ENCODE measurements around the gene KIF12.
"Not testable (repeated sequence)": the region's sequence is repeated elsewhere in the genome, so short reads cannot be mapped to it uniquely, and the experiment has no call there.

KIF12 gene

DNA sequence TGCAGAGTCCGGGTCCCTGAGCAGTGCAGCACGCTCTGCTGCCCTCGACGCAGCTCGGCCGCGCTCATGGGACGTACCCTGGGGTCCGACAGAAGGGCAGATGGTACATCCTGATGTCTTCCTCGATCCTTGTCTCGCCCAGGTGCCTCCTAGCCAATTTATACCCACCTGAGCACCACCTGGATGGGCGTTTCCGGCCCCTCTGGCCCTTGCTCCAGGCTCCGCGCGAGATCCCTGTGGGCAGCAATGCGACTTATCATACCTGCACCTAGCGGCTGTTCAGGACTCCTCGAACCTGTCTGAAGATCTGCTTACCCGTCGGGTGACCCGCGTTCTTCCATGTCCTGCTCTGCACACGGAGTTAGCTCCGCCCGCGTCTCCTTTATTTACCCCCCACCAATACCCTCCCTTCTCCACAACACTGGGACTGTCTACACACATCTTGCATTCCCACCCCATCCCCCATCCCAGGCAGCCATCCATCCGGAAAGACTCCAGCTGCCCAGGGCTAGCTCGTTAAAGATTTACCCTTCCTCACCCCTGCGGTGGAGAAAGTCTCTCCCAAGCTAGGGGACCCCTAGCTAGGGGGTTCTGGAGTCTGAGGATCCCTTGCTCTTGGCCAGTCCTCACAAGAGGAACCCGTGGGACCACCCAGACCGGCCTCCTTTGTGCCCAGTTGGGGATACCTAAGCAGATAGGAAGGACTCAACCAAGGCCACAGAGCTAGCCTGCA, at the start of gene KIF12:
Gene KIF12, minus strand, starts transcription at position 357 of the 733 bp plus-strand sequence. Its CDS starts 16 bp downstream, at position 341.
- DNase-seq, result no peak

DNA sequence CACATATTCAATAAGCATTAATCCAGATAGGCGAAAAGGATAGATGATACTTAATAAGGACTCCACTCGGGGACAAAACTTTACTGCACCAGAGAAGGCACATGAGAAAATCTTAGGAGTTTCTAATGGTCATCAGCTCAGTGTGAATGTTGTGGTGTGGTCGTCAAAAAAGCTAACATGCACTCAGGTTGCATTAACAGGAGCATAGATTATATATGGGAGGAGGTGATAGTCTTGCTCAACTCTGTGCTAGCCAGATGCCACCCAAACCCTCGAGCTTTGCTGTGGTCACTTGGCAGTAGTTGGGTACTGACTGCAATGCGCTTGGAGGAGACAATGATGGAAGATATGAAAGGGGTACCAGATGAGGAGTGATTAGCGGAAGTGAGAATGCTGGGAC, 47.6 kb upstream of the KIF12 start:
- no peak for DNase-seq

DNA sequence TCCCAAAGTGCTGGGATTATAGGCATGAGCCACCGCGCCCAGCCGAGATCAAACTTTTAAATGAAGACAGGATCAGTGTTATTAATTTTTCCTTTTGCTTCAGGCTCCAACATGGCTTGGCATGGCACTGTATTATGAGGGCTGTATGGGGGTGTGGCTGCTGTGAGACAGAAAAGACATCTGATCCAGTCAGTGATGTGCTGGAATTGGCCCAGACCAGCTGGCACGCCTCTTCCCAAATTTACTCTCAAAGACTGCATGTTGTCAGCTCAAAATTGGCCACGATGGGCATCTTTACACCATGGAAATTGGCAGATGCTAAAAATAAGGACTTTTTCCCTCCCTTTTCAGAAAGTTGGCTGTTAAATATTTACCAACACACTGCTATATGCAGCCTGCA, 44.1 kb upstream of the KIF12 start:
- no peak for DNase-seq

DNA sequence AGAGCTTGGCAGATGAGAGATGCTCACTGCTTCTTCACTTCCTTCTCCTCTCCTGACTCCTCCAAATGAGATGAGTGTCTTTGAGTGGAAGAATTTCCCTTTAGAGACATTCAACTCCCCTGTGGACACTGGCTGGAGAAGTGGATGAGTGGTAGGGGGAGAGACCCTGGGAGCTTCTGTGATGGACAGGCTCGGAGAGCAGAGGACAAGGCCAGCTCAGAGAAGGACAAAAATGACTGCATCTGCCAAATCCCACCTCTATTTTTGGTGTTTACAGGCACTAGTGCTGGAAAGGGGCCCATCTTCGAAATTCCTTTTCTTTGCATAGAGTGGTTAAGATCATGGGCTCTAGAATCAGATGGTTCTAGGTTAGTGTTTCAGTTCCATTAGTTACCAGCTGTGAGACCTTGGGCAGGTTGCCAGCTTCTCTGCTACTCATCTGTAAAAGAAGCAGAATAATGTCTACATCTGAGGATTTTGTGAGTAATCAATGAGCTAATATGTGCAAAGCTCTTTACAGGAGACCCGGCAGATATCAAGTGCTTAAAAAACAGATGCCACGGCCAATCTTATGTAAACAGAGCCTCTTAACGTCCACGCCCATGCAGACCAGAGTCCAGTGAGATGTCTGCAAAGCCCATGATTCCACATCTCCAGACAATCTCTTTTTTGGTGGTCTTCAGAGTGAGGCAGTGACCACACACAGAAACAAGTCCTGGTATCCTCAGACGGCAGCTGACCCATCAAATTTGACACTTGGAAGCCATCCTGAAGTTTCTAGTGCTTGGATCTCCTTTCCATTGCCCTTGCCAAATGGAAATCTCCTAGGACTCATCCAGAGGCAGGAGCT, 42.7 kb upstream of the KIF12 start:
- no peak for DNase-seq

DNA sequence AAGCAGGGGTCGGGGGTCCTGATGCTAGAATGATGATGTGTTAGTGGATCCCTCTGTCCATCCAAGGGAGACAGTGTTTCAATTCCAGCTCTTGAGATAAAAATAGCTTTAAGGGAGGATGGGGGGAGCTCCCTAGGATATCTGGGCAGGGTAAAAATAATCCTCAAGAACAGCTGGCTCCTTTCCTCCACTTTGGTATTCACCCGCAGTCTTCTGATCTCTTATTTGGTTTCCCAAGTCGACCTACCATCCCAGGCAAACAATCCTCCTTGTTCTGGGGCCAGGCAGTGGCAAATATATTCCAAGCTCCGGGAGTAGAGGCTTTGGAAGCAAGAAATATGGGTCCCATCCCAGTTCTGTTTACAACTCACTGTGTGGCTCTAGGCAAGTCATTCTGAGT, 41.8 kb upstream of the KIF12 start:
- no peak for DNase-seq

DNA sequence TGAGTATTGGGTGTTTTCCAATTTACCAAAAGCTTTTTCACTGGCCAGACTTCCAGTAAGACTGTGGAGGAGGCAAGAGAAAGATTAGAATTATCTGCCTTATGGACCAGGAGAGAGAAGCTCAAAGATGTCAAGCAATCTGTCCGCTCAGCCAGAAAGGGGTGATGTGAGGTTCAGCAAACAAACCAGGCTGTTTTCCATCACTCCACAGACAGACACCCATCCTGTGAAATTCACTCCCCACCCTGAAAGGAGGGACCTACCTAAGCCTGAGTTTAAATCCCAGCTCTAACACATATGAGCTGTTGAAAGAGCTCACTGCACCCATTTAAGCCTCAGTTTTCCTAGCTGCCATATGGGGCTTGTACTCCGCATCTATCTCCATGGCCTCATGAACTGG, 41.3 kb upstream of the KIF12 start:
- DNase-seq, result no peak

DNA sequence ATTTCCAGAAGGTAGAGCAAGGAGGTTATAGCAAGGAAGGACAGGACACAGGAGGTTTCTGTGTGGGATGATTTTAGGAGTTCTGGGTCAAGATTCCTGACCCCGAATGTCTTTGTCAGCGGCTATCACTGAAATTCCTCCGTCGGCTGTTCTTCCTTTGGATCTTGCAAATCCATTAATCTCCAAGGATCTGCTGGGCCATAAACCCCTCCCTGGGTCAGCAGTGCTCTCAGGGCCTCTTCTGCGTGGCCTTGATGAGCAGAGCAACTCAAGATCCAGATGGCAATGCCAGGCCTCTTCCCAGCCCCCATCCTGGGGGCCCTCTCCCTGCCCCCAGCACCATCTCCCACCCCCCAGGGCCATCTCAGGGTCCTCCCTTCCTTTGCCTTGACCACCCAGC, 40.0 kb upstream of the KIF12 start:
- DNase-seq, result no peak

DNA sequence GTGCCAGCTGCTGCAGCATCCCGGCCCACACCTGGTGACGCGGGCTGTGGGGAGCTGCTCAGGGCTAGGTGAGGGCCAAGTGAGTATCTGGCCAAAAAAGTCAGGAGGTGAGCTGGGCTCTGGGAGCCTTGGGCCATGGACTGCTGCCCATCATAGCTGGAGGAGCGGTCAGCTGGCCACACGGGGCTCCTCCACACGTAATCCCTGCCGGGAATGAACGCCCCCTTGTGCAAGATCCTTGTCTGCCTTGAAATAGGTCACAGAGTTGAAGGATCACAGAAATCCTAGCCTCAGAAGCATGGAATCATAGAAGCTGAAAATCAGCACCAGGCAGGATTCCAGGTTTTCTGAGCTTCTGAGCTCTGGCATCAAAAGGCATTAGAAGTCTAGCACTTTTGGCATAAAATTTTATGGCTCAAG, 39.5 kb upstream of the KIF12 start:
- no peak for DNase-seq

DNA sequence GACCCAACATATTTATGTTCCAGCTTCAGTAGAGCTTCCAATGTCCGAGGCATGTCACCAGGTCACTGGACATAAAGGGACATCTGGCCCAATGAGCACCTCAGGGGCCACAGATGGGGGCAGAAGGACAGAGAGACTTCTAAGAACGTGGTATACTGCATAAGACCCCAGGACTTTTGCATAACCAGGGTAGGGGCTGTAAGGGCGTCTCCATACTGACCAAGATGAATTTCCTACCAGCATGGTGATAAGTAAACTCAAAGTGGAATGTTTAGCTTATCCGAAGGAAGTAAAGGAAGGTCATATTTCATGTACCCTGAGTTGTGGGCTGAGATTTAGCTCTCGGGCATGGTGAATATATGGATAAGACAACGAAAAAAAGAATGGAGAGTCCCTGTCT, 38.7 kb upstream of the KIF12 start:
- no peak for DNase-seq

DNA sequence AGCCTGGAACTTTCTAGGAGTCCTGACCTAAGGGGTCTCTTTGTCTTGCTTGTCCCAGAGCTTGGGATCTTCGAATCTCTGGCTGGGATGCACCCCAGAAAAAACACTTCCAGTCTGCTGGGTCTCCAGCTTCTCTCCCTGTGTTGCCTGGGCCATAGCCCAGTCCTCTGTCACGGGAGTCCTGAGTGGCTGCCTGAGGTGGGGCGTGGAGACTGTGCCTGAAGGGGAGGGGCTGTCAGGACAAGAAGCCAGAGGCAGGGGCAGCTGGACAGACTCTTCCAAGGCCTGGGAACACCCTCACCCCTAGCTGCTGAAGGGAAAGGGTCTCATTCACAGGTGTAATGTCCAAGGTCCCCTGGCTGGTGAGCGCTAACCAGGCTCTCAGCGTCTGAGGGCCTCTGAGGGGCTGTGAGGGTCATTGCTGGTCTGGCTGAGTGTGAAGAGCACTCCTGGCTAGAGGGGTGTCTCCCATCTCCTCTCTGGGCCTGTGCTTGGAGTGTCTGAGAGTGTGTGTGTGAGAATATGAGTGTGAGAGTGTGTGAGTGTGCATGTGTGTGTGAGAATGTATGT, 35.8 kb upstream of the KIF12 start:
- DNase-seq, result no peak

DNA sequence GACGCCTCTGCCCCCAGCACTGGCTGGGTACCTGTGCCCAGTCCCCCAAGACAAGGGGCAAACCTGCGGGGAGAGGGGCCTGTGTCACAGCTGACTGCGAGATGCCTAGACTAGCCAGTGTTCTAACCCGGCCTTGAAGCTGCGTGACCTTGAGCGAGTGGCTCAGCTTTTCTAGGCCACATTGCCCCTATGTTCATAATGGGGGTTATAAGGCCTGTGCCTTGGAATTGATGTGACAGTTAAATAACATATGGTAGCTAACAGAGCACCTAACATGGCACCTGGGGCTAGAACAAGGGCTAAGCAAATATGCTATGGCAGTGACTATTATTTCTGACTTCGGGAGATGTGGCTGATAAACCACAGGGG, 33.4 kb upstream of the KIF12 start:
- DNase-seq, result no peak

DNA sequence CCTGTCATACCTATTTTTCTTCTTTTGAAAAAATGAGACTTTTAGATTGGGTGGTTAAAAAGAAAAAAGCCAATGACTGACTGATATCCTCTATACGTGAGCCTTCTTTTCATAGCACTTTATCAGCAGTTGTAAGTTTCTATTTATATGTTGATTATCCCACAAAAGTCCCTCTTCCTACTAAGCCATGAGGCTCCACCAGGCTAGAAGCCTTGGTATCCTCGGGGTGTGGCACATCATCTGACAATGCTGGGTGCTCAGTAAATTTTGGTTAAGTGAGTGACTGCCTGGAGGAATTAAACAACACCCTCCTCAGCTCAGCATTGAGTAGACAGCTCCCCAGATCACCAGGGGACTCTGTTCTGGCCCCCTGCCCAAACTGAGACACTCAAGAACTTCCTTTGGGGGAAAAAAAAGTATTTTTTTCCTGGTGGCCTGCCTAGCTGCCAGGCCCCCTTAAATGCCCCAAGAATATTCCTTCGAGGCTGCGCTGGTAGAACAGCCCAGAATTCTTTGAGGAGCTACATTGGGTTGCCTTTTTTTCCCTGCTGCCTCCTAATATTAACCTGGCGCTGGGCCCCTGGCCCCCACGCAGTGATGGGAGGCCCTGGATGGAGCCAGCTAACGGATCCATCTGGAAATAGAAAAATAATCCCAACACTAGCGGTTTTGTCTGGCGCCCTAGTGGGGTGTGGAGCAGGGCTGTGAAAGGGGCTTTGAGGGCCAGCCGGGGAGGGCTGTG, 32.9 kb upstream of the KIF12 start:
- DNase-seq, result no peak

DNA sequence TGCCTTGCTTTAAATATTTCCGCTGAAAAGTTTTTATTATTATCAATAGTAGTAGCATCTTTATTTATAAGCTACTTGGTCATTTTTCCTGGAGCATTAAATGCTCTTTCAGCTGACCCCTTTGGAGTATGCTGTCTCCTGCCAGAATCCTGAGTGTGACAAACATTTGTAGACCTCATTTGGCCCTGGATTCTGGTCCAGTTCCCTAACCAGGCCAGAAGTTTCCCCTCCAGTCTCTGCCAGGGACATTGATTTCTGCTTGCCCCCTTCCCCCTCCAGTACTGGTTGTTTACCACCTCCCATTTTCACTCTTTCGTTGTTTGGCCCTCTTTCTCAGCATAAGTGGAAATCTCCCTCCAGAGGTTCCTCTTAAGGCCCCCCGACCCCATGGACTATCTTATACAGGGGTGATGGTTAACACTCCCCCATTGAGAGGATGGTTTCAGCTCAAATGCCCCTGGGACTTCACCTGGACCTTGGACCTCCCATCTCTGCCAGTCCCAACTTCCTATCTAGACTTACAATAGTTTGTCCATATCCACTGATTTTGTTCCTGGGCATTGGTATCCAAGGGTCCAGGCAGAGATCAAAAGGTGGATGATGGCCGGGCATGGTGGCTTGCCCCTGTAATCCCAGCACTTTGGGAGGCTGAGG, 31.7 kb upstream of the KIF12 start:
- no peak for DNase-seq

DNA sequence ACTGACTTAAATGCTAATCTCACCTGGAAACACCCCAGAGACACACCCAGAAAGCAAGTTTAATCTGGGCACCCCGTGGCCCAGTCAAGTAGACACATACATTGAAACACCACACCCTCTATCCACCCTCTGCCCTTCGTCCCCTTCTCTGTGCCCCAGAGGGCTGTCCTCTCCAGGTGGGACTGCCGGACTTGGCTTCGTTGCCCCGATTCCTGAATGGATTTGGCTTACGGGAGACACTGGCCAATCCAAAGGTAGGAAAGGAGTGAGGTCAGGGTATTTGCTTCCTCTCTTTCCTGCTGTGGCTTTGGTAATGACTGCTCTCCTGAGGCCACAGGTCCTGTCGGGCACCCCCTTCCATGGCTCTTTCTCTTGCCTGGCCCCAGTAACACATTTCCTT, 31.0 kb upstream of the KIF12 start:
- DNase-seq, result no peak

DNA sequence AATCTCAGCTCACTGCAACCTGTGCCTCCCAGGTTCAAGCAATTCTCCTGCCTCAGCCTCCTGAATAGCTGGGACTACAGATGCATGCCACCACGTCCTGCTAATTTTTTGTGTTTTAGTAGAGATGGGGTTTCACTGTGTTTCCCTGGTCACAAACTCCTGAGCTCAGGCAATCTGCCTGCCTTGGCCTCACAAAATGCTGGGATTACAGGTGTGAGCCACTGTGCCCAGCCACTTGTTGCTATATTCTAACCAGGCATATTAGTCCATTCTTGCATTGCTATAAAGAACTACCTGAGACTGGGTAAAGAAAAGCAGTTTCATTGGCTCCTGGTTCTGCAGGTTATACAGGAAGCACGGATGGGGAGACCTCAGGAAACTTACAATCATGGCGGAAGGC, 29.7 kb upstream of the KIF12 start:
- not testable (repeated sequence) for DNase-seq

DNA sequence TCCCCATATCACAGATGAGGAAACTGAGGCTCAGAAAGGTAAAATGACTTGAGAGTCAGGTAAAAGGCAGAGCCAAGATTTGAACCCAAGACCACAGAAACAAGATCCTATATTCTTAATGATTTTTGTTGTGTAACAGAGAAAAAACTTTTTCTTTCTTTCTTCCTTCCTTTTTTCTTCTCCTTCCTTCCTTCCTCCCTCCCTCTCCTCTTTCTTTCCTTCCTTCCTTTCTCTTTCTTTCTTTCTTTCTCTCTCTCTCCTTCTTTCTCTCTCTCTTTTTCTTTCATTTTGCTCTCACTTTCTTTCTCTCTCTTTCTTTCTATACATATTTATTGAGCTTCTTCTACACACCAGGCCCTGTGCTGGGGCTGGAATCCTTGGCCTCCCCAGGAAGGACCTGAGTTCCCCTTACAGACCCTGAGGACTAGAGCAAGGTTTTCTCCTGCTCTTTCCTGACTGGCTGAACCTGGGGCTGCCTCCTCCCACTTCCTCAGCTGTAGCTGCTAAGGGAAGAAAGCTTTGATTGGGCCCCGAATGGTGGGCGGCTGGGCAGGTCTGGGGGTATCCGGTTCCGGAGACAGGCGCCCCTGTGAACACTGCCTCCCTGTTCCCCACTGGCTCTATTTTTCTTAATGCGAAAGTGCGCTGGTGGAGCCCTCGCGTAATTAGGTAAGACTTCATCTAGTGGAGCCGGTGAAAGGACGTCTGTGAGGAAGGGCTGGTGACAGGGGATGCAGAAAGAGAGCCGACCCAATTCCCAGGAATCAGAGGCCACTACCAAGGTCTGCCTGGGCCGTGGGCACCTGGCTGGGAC, 27.4 kb upstream of the KIF12 start:
- DNase-seq, result no peak

DNA sequence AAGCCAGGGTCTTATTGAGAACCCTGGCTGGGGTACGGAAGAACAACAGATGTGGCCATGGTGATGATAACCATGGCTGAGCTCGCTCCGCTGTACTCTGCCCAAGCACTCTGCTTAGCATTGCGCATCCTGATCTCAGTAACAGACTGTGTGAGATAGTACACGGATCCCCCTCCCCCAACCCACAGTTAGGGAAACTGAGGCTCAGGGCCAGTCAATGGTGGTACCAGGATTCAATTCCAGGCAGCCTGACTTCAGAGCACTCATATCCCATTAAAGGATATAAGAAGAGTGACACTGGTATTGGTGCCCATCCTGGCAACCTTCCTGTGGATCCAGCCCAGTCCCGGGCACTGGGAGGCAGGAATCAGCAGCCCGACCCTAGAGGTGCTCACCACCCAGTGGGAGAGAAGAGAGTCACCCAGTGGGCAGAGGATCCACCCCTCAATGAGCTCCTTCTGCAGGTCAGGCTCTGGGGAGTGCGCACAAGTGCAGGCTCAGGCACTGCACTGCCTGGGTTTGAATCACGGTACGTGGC, 26.5 kb upstream of the KIF12 start:
- DNase-seq, result no peak

DNA sequence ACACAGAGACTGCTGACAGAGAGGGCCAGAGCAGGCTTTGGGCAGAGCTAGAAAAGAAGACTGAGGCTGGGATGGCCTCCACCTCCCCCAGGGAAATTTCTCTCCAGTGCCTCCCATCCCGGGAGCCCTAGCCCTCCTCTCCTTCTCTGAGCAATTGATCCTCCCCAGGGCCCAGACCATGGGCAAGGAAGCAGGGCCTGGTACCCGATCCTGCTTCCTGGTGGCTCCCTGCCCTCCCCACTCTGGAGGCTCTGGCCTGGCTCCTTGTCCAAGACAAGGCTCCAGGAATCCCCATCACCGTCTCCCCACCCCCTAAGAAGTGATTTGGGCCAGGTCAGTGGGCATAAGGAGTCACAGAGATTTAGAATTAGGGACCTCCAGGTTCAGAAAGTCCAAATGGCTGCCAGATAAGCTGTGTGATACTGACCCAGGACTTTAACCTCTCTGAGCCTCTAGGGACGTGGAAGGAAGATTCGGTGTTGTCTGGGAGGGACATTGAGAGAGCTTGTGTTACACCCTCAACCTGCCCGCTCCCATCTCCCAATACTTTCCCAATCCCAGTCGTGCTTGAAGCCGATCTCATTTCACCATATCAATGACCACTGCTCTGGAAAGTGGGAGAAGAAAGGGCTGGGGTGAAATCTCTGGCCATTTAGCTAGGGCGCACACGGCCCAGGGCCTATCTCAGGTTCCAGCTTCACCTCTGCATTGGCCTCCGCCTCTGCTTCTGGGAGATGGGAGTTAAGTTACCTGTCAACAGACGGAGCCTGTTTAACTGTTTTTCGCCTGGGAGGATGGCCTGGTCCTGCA, 25.8 kb upstream of the KIF12 start:
- no peak for DNase-seq

DNA sequence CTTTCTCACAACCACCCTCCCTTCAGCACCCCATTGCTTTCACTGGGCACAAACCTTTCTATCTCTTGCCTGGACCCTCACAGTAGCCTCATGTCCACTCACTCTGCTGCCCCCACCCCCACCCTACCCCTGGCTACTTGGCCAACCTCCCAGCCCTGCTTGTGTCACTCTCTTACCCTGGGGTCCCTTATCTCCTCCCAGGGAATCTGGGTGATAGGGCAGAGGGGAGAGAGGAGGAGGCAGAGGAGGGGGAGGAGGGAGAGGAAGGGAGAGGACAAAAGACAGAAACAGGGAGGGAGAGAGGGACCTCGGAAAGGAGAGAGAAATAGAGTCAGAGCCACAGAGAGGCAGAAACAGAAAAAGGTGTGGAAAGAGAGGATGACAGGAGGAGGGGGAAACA, 25.0 kb upstream of the KIF12 start:
- no peak for DNase-seq
